ENCODE measurements around the gene VPS8. TPM values are rescaled to one million over a fixed set of nuclear protein-coding genes. Genes with fewer than 3 reads are reported as not detected.

The VPS8 gene
- total RNA-seq, 1 donor from 2014 or later, result 56.9 TPM

DNA sequence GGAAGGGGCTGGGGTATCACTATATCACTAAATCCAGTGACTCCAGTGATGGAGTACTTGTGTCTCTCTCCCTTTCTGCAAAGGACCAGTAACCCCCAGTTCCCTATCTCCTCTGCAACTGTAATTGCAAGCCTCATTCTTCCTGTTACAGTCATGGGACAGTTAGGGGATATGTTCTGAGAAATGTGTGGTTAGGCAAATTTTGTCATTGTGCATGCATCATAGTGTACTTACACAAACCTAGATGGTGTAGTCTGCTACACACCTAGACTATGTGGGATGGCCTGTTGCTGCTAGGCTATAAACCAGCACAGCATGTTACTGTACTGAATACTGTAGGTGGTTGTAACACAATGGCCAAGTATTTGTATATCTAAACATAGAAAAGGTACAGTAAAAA, 2.2 kb downstream of the VPS8 start:
- no peak for FAIRE-seq

DNA sequence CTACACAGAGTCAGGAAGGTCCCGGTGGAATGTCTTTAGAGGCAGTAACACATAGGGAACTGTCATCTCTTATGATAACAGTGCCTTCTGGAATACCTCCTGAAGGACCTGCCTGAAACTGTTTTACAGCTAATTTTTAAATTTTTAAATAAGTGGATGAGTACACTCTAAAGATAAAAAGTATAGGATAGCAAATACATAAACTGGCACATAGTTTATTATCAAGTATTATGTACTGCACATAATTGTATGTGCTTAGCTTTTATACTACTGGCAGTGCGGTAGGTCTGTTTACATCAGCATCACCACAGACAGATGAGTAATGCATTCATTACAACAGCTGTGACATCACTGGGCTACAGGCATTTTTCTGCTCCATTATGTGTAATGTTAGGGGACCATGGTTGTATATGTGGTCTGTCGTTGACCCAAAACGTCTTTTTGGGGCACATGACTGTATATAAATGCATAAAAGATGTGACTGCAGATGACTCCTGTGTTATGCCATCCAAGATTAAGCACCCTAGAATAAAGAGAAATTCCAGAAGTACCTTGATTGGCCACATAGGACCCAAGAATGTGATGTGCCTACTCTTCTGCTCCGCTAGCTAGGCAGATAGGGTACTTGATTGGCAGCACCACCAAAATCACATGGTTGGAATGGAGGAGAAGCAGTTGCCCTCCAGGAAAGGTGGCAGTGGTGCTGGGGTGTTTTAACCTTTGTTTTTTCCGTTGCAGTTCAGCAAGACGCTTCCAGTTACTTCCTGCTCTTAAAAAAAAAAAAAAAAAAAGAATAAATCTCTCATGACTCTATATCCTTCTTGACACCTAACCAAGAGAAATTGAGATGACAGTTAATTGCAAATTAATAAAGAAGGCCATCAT, 3.3 kb downstream of the VPS8 start:
- FAIRE-seq, result no peak
- TF ChIP-seq, protein P1, sequence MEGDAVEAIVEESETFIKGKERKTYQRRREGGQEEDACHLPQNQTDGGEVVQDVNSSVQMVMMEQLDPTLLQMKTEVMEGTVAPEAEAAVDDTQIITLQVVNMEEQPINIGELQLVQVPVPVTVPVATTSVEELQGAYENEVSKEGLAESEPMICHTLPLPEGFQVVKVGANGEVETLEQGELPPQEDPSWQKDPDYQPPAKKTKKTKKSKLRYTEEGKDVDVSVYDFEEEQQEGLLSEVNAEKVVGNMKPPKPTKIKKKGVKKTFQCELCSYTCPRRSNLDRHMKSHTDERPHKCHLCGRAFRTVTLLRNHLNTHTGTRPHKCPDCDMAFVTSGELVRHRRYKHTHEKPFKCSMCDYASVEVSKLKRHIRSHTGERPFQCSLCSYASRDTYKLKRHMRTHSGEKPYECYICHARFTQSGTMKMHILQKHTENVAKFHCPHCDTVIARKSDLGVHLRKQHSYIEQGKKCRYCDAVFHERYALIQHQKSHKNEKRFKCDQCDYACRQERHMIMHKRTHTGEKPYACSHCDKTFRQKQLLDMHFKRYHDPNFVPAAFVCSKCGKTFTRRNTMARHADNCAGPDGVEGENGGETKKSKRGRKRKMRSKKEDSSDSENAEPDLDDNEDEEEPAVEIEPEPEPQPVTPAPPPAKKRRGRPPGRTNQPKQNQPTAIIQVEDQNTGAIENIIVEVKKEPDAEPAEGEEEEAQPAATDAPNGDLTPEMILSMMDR (IDR thresholded peaks at IDR 0.05; ENCODE audit: insufficient read depth, low read length, severe bottlenecking), result no peak
- H3K27me3 ChIP-seq (ENCODE audit: control insufficient read depth, insufficient read depth, low read length), result no peaks in the 10 kb centered on the region
- H3K36me3 ChIP-seq (ENCODE audit: control insufficient read depth, insufficient read depth, low read length), result peaks cover 2% of the 10 kb centered on the region
- peak; percentile 71 for DNase-seq (ENCODE audit: low read depth)
- H3K4me3 ChIP-seq (ENCODE audit: low read depth, low read length), result no peak overlapping the region

More for the DNA sequence above, 2.2 kb downstream of the VPS8 start:
- H3K27me3 ChIP-seq (ENCODE audit: control insufficient read depth, insufficient read depth, low read length), result no peaks in the 10 kb centered on the region
- TF ChIP-seq, protein P1 (IDR thresholded peaks at IDR 0.05; ENCODE audit: insufficient read depth, low read length, severe bottlenecking), result no peak
- peaks cover 2% of the 10 kb centered on the region for H3K36me3 ChIP-seq (ENCODE audit: control insufficient read depth, insufficient read depth, low read length)
- peak; percentile 6 for DNase-seq (ENCODE audit: low read depth)
- H3K4me3 ChIP-seq (ENCODE audit: low read depth, low read length), result no peak overlapping the region

DNA sequence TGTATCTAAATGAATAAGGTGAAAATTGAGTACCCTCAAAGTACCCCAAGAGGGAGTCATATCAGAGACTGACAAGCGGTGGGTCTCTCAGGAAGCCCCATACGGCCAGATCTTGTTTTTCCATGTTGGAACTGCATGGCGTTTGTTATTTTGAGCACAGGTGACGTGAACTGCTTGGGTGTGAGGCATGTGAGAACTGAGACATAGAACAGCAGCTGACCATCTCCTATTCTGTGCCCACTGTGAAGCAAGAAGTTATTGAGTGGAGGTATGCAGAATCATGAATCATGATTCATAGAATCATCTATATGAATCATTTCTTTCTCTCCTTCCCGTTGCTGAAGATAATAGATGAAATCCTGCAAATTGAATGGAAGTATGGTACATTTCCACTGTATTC, 4.6 kb downstream of the VPS8 start:
- Histone ChIP-seq H3K4me3 (ENCODE audit: low read depth, low read length) (no peak overlapping the region), H3K36me3 (ENCODE audit: control insufficient read depth, insufficient read depth, low read length) (peaks cover 2% of the 10 kb centered on the region), H3K27me3 (ENCODE audit: control insufficient read depth, insufficient read depth, low read length) (no peaks in the 10 kb centered on the region)
- FAIRE-seq (no peak), DNase-seq (ENCODE audit: low read depth) (peak; percentile 59)
- TF ChIP-seq, protein P1 (IDR thresholded peaks at IDR 0.05; ENCODE audit: insufficient read depth, low read length, severe bottlenecking), result no peak

DNA sequence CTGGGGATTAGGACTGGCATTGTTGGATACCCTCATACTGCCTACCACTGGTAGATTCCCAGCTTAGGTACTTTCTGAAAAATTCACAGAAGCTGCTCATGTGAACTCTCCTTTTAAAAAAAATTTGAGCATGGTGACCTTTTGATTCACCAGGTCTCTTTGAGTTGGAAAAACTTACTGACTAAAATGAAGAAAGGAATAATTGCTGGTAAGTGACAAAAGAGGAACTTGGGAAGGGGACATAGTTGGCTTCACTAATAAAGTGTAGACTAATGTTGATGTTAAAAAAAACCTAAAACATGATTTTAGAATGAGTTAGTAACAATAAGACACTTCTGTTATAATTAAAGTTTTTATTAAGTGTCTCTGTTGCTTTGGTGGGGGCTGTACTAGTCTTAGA, 8.6 kb downstream of the VPS8 start:
- FAIRE-seq (no peak), DNase-seq (ENCODE audit: low read depth) (no peak)
- TF ChIP-seq, protein P1 (IDR thresholded peaks at IDR 0.05; ENCODE audit: insufficient read depth, low read length, severe bottlenecking), result no peak
- no peaks in the 10 kb centered on the region for H3K36me3 ChIP-seq (ENCODE audit: control insufficient read depth, insufficient read depth, low read length)
- H3K27me3 ChIP-seq (ENCODE audit: control insufficient read depth, insufficient read depth, low read length), result no peaks in the 10 kb centered on the region
- no peak overlapping the region for H3K4me3 ChIP-seq (ENCODE audit: low read depth, low read length)

DNA sequence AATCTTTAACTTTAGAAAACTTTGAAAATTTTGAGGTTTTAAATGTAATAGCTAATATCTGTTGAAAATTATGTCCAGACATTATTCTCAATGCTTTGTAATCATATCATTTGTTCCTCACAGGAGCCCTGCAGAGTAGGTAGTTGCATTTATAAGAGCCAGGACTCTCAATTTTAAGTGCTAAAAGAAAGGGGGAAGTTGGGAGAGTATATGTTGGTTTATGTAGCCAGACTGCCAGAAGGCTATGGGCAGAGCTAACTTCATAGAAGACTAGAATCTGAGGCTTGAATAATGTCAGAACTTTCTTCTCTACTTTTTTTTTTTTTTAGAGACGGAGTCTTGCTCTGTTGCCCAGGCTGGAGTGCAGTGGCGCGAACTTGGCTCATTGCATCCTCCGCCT, 9.1 kb downstream of the VPS8 start:
- FAIRE-seq (no peak), DNase-seq (ENCODE audit: low read depth) (no peak)
- no peaks in the 10 kb centered on the region for H3K27me3 ChIP-seq (ENCODE audit: control insufficient read depth, insufficient read depth, low read length)
- H3K4me3 ChIP-seq (ENCODE audit: low read depth, low read length), result no peak overlapping the region
- TF ChIP-seq, protein P1 (IDR thresholded peaks at IDR 0.05; ENCODE audit: insufficient read depth, low read length, severe bottlenecking), result no peak
- H3K36me3 ChIP-seq (ENCODE audit: control insufficient read depth, insufficient read depth, low read length), result no peaks in the 10 kb centered on the region
